ENCODE results near the gene POLA2.

- no peak for TF ChIP-seq POLR2A (IDR thresholded peaks at IDR 0.05; ENCODE audit: extremely low read depth, insufficient read length)
- no peak for TF ChIP-seq CTCF (IDR thresholded peaks at IDR 0.05; ENCODE audit: low read depth, low read length)
- no peak for TF ChIP-seq MAX (IDR thresholded peaks at IDR 0.05; ENCODE audit: low read depth, low read length)
- TF ChIP-seq MYC (IDR thresholded peaks at IDR 0.05; ENCODE audit: low read depth, low read length), result no peak
These were observed 49.0 kb downstream of the POLA2 start for GRCh38 chr11:65310736-65311135.
